Upper lobe of left lung (tissue), 6 donors: ENCODE data around the gene TMEM18. TPM values are rescaled to one million over a fixed set of nuclear protein-coding genes. Genes with fewer than 3 reads are reported as not detected.
A peak's percentile ranks its signal among the peaks of the same experiment; 100 is the strongest.

Experiments used
- ATAC-seq, 2 donors: fragments of 200-7000 bp; cut with Tn5 transposase; one replicate each; pipeline ENCODE4 v1.9.1; 2022; ENCODE audit warnings: mild to moderate bottlenecking in 2 of 2, moderate library complexity in 2 of 2; ENCODE audit not compliant: low FRiP score in 2 of 2
- DNase-seq, 2 donors: peaks; one replicate each; pipeline ENCODE4 v3.0.0-alpha.2; 2019 to 2020
- H3K27ac ChIP-seq, 4 donors: fragments of 200-600 bp; sonication (generic); one replicate each; pipeline ENCODE4 v1.5.1; 2016 to 2019
- H3K27me3 ChIP-seq, 4 donors: fragments of 200-600 bp; sonication (generic); one replicate each; pipeline ENCODE4 v1.5.1; 2017 to 2019
- H3K36me3 ChIP-seq, 4 donors: fragments of 200-600 bp; sonication (generic); one replicate each; pipeline ENCODE4 v1.5.1; 2016 to 2019
- H3K4me1 ChIP-seq, 4 donors: fragments of 200-600 bp; sonication (generic); one replicate each; pipeline ENCODE4 v1.5.1; 2018 to 2019
- H3K4me3 ChIP-seq, 4 donors: fragments of 200-600 bp; sonication (generic); one replicate each; pipeline ENCODE4 v1.5.1; 2017 to 2019; ENCODE audit warnings: mild to moderate bottlenecking in 2 of 4, moderate library complexity in 1 of 4
- H3K9me3 ChIP-seq, 4 donors: fragments of 200-600 bp; sonication (generic); one replicate each; pipeline ENCODE4 v1.5.1; 2018 to 2019
- EP300 ChIP-seq, 4 donors: sonication (generic); formaldehyde crosslinking; IDR thresholded peaks; one replicate each; pipeline ENCODE4 v1.5.1; 2017; ENCODE audit warnings: antibody characterized with exemption in 4 of 4, control low read depth in 2 of 4
- POLR2A ChIP-seq, 4 donors: fragments of 450-650 bp; IDR thresholded peaks; one replicate each; pipeline ENCODE4 v1.5.1; 2016 to 2017; ENCODE audit warnings: antibody characterized with exemption in 4 of 4, mild to moderate bottlenecking in 2 of 4
- POLR2AphosphoS5 ChIP-seq, 2 donors: sonication (generic); formaldehyde crosslinking; IDR thresholded peaks; one replicate each; pipeline ENCODE4 v1.5.1; 2017; ENCODE audit warnings: antibody characterized with exemption in 2 of 2
- WGBS, 2 donors: methylation state at CpG; one replicate each; pipeline ENCODE4 v1.1.5; 2017 to 2018; 5-methylcytosine and 5-hydroxymethylcytosine counted together
- total RNA-seq, 6 donors: library from RNA; depleted of rRNA in 4 of 6; stranded (reverse); fragments of >200 nt in 4 of 6; gene quantifications; one replicate each; pipeline versions ENCODE4 v1.1.0 to v1.2.1, GENCODE V29; 2016 to 2021
- TF ChIP-seq, protein P1 (sequence below), 6 experiments: fragments of 450-650 bp in 4 of 6; fragments of 200-600 bp in 2 of 6; sonication (generic) in 2 of 6; IDR thresholded peaks; one replicate each; pipeline ENCODE4 v1.5.1; 2016 to 2019; ENCODE audit warnings: antibody characterized with exemption in 6 of 6
- donor health status: DM: no; HTN: no; CAD: no; lungs with moderate emphysema.
- donor health status: DM: no; HTN: yes; CAD: no; lungs with severe emphysema.

Gene TMEM18
- total RNA-seq, 6 donors from 2014 or later = 5.0 to 31.4 (median 17.3) TPM

GRCh38 chr2:621303-622099 is 55.7 kb downstream of the TMEM18 start:
- 93 to 95% methylated on average over 30 to 45 of the region's 45 CpGs for WGBS, 2 donors
- Histone ChIP-seq H3K4me1 (no peaks in the 10 kb centered on the region), H3K4me3 (no peak overlapping the region), H3K36me3 (no peaks in the 10 kb centered on the region), H3K27ac (no peak overlapping the region), H3K9me3 (peaks cover 0 to 14% (median 2%) of the 10 kb centered on the region in 4 donors), H3K27me3 (no peaks in the 10 kb centered on the region)
- ATAC-seq (no peak), DNase-seq (peak; percentile 17 to 80)
- no peak for TF ChIP-seq POLR2A (IDR thresholded peaks at IDR 0.05)
- TF ChIP-seq, protein P1, sequence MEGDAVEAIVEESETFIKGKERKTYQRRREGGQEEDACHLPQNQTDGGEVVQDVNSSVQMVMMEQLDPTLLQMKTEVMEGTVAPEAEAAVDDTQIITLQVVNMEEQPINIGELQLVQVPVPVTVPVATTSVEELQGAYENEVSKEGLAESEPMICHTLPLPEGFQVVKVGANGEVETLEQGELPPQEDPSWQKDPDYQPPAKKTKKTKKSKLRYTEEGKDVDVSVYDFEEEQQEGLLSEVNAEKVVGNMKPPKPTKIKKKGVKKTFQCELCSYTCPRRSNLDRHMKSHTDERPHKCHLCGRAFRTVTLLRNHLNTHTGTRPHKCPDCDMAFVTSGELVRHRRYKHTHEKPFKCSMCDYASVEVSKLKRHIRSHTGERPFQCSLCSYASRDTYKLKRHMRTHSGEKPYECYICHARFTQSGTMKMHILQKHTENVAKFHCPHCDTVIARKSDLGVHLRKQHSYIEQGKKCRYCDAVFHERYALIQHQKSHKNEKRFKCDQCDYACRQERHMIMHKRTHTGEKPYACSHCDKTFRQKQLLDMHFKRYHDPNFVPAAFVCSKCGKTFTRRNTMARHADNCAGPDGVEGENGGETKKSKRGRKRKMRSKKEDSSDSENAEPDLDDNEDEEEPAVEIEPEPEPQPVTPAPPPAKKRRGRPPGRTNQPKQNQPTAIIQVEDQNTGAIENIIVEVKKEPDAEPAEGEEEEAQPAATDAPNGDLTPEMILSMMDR (IDR thresholded peaks at IDR 0.05) = no peak
- no peak for TF ChIP-seq POLR2AphosphoS5 (IDR thresholded peaks at IDR 0.05)
- TF ChIP-seq EP300 (IDR thresholded peaks at IDR 0.05) = no peak

DNA sequence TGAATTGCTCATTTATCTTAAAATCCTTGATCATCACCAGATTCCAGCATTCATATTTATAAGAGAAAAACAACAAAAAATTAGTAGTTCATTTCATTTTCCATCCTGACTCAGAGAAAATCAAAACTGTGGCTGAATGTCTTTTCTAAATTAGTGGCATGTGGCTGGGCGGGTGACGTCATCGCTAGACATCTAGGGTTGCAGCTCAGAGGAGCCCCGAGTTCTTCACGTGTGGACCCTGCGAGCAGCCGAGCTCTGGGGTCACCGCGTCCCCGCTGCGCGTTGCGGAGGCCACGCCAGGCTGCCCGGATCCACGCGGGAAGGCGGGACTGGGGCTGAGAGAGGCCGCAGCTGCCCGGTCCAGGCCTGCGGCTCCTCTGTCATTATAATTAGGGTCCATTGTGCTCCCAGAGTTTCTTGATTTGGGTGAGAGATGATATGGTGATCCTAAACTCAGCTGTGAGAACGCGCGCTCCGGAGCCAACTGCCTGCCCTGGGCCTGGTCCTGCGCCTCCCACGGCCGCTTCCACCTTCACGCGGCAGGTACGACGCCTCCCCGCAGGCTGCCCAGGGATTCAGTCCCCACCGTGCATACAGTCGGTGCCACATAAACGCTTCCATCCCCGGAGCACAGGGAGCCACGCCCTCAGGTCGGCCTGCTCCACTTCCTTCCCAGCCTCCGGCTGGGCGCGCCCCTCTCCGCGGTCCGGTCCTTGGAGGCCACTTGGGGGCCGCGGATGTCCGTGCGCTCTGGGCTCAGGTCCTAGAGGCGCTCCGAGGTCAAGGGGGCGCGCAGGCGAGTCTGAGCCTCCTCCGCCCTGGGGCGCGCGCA is 56.5 kb downstream of the TMEM18 start:
- peaks cover 0 to 14% (median 2%) of the 10 kb centered on the region in 4 donors for H3K9me3 ChIP-seq
- no peak overlapping the region for H3K27ac ChIP-seq
- H3K4me1 ChIP-seq = no peaks in the 10 kb centered on the region
- TF ChIP-seq EP300 (IDR thresholded peaks at IDR 0.05) = no peak
- TF ChIP-seq POLR2A (IDR thresholded peaks at IDR 0.05) = no peak
- H3K36me3 ChIP-seq = no peaks in the 10 kb centered on the region
- WGBS, 2 donors = 92 to 94% methylated on average over 45 to 58 of the region's 58 CpGs
- DNase-seq = peak; percentile 13 to 73
- H3K27me3 ChIP-seq = no peaks in the 10 kb centered on the region
- no peak overlapping the region for H3K4me3 ChIP-seq
- ATAC-seq = peak in 1 of 2 donors; percentile 71

GRCh38 chr2:620004-620403 is 57.2 kb downstream of the TMEM18 start:
- H3K27ac ChIP-seq = no peak overlapping the region
- H3K9me3 ChIP-seq = peaks cover 0 to 14% (median 2%) of the 10 kb centered on the region in 4 donors
- TF ChIP-seq POLR2A (IDR thresholded peaks at IDR 0.05) (no peak), EP300 (IDR thresholded peaks at IDR 0.05) (no peak), POLR2AphosphoS5 (IDR thresholded peaks at IDR 0.05) (no peak)
- TF ChIP-seq, protein P1 (IDR thresholded peaks at IDR 0.05) = no peak
- DNase-seq (peak; percentile 5 to 45), ATAC-seq (no peak)
- no peak overlapping the region for H3K4me3 ChIP-seq
- H3K4me1 ChIP-seq = no peaks in the 10 kb centered on the region
- H3K27me3 ChIP-seq = no peaks in the 10 kb centered on the region
- 82 to 85% methylated on average over 13 to 14 of the region's 14 CpGs for WGBS, 2 donors
- no peaks in the 10 kb centered on the region for H3K36me3 ChIP-seq

DNA sequence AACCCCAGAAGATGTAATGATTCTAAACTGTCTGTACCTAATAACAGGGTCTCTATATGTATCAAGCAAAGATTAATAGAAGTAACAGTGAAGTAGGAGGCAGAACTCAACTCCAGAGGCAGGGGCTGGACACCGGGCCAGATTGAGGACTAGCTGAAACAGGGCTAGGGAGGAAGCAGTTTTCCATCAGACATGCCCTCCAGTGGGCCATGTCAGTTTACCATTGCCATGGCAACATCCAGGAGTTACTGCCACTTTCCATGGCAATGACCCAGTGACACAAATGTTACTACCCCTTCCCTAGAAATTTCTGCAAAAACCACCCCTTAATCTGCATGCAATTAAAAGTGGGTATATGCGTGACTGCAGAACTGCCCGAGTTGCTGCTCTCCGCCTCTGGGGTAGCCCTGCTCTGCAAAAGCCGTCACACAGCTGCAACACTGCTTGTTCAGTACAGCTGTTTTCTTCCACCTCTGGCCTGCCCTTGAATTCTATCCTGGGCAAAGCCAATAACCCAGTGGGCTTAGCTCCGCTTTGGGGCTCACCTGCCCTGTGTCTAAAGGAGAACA is 58.7 kb downstream of the TMEM18 start:
- WGBS, 2 donors = 88 to 90% methylated on average over 6 of the region's 6 CpGs
- TF ChIP-seq, protein P1 (IDR thresholded peaks at IDR 0.05) = no peak
- ATAC-seq = no peak

GRCh38 chr2:618005-618404 is 59.2 kb downstream of the TMEM18 start:
- Histone ChIP-seq H3K4me1 (no peaks in the 10 kb centered on the region), H3K27me3 (no peaks in the 10 kb centered on the region), H3K4me3 (no peak overlapping the region), H3K36me3 (no peaks in the 10 kb centered on the region), H3K9me3 (peaks cover 0 to 14% (median 2%) of the 10 kb centered on the region in 4 donors), H3K27ac (no peak overlapping the region)
- no peak for ATAC-seq
- DNase-seq = no peak
- WGBS, 2 donors = 88 to 89% methylated on average over 3 of the region's 3 CpGs
- TF ChIP-seq POLR2A (IDR thresholded peaks at IDR 0.05) (no peak), POLR2AphosphoS5 (IDR thresholded peaks at IDR 0.05) (no peak), EP300 (IDR thresholded peaks at IDR 0.05) (no peak)
- TF ChIP-seq, protein P1 (IDR thresholded peaks at IDR 0.05) = no peak

More for the DNA sequence above, 58.7 kb downstream of the TMEM18 start:
- Histone ChIP-seq H3K4me3 (no peak overlapping the region), H3K4me1 (no peaks in the 10 kb centered on the region), H3K9me3 (peaks cover 0 to 14% (median 2%) of the 10 kb centered on the region in 4 donors), H3K36me3 (no peaks in the 10 kb centered on the region), H3K27ac (no peak overlapping the region), H3K27me3 (no peaks in the 10 kb centered on the region)
- no peak for DNase-seq
